Nucleus accumbens (tissue), 56 donors: ENCODE results near the gene LRP8.

ENCODE experiments used
- DNase-seq, 56 donors: peaks; one replicate each; lab custom pipeline; 2025; lab: John Stamatoyannopoulos, UW

LRP8 gene

DNA sequence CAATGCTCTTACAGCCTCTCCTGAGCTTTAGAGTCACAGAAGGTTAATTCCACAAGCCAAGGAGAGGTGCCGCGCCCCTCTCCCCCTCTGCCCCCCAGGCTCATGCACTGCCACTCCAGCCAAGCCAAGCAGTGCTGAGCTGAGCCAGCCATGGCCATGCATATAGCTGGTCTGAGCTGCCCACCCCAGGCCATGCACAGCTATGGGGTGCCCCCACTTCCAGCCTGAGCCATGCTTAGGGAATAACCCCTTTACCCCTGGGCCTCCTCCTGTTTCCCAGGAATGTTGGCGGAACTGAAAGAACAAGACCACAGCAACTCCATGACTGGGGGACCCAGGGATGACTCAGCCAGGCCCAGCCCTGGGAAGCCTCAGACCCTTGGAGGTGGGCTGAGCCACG, 55.5 kb downstream of the LRP8 start:
- DNase-seq, result no peak

DNA sequence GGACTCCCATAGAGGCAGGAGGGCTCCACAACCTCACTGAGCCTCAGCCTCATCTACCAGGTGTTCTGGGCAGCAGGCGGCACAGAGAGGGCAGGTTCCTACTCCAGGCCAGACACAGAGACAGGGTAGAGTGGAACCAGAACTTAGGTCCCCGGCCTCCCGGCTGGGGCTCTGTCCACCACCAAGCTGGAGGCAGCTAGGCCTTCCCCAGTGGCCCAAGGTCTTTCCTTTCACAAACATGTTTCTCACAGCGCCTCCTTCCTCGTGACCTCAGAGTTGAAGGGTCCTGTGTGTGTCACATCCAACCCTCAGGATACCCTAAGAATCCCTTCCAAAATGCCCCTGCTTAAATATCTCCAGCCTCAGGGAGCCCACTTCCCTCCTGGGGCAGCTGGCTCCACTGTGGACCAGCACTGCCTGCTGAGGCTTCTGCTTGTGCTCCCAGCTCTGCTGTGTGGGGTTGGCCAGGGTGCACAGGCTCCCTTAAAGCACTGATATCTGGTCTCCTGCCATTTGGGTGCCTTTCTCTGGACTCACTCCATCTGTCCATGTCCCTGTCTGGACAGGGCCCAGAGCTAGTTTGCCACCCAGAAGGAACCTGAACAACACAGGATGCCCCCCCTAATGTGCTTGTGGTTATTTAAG, 56.3 kb downstream of the LRP8 start:
- no peak for DNase-seq

DNA sequence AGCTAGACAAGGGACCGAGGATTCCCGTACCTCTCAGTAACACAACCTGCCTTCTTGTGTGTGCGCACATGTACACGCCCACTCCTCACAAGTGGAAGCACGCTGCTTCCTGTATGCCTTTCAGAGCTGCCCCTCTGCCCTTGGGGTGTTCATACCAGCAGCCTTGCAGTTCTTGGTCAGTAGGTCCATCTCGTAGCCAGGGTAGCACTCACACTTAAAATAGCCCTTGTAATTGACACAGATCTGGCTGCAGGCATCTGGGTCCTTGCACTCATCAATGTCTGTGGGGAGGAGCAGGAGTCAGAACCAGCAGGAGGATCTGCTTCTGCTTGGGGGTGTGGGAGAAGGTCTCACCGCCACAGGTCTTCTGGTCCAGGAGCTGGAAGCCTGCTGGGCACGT, 57.0 kb downstream of the LRP8 start:
- no peak for DNase-seq

DNA sequence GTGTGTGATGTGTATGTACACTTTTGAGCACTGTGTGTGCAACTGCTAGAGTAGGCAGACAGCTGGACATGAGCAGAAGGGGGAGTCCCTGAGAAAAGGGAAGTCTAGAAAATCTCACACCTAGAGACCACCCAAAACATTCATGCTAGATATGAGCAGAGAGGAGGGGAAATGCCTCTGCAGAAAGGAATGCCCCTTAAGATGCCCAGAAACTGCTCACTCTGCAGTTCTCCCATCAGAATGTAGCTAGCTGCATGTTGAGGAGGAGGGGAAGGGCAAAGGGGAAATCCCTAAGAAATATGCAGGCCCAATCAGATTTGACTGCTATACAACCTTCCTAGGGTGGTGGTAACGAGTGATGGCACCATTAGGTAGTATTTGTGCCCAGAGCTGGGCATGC, 57.8 kb downstream of the LRP8 start:
- DNase-seq, result no peak

DNA sequence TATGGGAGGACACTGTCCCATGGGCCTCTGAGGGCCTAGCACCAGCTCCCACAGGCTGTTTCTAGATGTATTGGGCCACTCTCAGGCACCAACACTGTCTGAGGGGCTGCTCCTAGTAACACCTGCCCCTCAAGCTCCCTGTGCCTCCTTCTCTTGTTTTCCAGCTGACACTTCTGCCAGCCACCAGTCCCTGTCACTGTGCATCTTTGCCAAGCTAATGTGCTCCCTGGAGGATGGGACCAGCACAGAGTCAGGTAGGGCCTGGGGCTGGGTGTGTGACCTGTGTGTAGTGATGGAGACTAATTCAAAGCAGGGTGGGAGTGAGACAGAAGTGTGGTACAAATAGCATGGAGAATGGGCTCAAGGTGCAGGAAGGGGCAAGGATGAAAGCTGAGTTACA, 60.1 kb downstream of the LRP8 start:
- DNase-seq, result no peak

DNA sequence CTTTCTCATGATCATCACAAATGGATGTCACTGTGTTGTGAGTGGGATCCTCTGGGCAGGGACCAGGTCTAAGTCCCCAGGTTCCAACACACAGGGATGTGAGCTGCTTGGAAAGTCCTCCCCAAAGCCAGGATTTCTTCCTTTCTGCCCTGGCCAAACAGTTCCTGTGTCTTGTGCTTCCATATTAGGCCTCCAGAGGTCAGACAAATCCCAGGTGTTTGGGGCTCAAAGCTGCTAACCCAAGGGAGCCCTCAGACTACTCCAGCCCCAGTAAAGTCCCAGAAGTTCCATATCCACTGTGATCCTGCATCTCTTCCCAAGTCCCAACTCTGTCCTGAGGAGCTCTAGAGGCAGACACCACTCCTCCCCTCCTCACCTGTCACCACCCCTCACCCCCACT, 61.8 kb downstream of the LRP8 start:
- no peak for DNase-seq

DNA sequence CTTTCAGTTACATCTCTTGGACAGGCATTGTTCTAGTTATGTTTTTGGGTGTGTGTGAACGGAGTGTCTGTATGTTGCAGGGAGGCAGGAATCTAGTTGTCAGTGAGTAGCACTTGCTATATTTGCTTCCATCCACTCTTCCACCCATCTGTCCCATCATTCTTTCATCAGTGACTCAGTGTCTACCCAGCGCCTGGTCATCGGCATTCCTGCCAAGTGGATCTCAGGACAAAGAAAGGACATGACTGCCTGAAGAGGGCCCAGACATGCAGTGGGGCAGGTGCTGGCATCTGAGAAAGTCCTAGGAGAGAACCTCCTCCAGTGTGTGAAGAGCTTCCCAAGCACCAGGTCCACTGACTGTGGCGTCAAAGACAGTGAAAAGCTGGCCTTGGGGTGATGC, 62.3 kb downstream of the LRP8 start:
- no peak for DNase-seq

DNA sequence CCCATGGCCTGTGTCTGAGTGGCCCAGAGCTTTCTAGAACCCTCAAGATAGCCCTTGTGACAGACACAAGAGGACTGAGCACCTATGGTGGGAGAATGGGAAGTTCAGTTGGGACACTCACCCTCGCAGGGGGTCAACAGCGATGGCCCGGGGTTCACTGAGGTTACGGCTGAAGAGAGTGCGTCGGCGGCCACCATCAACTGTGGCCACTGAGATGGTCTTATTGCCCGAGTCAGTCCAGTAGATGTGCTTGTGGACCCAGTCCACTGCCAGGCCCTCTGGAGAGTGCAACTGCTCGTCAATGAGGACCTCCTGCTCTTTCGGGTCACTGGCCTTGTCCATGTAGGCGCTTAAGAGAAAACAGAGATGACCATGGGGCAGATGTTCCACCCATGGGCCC, 63.8 kb downstream of the LRP8 start:
- no peak for DNase-seq

DNA sequence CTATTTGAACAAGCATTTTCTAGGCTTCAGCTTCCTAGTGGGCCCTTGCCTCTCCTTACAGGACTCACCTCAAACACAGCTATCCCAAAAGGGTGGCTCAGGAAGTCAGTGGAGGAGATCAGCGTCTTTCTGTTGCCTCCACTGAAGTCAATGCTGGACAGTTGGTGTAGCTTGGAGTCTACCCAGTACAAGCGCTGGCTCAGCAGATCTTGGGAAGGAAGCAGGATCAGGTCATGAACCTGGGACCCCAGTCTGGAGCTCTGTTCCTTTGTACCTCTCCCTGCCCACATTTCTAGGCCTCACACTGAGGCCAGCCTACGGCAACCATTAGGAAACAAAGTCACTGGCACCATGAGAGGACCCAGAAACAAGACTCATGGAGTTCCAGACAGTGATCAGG, 65.9 kb downstream of the LRP8 start:
- no peak for DNase-seq

DNA sequence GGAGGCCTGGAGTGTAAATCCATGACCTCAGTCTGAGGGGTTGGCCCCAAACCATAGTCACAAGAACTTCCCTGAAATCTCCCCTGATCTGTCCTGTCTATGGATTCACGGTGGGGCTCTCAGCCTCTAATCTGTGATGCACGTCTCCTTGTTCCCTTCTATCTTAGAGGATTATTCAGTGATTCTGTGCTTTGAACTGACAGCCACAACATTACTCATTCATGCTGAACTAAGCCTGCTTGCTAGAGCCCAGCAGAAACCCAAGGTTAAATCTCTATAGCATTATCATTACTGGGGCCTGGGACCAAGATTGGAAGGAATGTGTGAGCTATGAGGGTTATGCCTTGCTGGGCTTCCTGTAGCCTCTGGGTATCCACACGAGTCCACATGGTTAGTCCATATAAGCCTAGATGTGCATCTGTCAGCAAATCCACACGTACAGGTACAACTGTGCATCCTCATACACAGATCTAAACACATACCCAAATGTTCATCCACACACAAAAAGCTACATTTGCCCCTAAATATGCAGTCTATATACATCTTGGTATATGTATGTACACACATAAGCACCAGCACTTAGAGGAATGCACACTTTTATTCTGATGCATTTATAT, 67.1 kb downstream of the LRP8 start:
- DNase-seq, result no peak

DNA sequence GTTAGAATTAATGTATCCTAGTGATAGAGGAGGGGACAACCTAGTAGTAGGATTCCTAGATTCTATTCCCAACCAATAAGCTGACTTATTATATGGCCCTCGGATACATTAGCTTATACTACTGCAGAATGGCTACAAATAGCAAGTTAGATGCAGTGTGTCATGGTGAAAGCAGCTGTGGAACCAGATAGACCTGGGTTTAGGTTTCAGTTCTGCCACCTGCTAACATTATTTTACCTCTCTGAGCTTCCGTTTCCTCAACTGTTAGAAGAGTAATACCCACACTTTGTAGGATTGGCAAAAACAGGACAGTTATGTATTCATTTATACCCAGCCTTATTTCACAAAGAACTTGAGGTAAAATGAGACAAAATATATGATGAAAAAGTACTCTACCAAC, 67.9 kb downstream of the LRP8 start:
- DNase-seq, result no peak

DNA sequence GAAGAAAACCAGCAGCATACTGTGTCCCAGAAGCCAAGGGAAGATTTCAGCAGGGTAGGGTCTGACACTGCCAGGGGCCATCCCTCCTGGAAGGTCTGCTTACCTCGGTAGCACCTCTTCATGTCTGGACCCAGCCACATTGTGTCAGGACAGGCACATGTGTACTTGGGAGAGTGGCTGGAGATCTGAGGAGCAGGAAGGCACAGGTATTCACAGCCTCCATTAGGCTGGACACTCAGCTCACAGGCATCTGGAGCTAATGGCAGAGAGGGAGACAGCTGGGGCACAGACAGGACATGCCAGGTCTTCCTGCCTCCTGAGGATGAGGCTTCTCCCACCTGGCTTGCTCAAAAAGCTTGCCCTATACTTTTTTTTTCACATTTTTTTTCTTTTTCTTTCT, 69.7 kb downstream of the LRP8 start:
- no peak for DNase-seq

DNA sequence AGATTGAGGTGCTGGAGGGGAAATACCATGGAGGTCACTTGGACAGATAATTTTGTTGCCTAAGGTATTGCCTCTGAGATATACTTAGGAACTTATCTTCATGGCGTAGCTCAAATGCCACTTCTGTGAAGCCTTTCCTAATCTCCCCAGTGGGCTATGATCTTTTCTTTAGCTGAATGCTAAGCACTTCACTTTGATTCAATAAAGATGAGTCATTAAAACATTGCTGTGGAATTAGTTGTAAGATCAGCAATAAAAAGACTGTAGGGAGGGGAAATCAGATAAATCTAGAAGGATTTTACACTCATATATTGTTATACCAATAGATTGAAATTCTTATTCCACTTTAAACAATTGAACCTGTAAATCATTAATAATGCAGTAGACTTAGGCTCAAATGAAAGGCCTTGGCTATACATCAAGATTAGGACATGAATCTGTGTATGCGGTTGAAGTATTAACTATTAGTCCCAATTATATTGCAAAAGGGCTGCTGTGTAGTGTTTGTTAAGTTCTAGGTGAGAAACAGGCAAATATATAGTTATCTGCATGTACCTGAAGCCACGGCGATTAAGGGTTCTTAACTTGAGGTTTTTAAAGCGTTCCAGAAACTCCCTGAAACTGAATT, 70.3 kb downstream of the LRP8 start:
- no peak for DNase-seq

DNA sequence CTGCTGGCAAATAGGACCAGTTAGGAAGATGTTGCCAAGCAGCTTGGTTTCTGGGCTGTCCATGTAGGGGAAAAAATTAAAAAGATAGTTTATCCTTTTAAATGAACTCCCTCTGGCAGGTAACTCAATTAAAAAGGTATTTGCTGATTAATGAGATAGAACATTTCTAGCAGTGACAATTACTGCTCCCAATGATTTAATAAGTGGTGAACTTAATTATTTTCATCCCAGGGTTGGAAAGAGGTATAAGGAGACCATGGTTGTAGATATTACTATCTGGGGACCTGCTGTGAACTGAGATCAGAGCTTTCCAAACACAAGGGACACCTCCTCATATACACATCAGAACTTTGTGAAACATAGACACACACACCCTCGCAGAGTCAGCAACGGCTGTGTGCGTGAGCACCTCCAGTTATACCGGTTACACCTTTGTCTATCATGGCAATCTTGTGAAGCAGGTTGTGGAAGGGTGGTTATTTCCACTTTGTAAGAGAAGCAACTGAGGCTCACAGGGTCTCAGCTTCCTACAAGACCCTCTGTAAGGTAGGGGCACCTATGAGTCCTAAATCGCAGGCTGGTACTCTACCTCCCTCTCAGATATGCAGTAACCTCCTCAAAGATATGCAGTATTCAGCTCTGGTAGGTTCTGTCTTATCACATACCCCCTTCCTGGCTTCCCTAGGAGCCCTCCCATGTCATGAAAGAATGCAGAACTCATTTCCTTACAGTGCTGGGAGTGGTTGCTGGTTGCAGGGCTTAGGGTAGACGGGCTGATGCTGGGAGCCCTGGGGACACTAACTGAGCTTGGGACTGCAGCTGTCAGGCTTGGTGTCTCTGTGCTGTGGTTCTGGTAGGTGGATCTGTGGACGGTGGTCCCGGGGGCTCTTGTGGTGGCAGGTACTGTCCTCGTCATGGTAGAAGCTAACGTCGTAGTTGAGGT, 71.1 kb downstream of the LRP8 start:
- DNase-seq, result no peak

DNA sequence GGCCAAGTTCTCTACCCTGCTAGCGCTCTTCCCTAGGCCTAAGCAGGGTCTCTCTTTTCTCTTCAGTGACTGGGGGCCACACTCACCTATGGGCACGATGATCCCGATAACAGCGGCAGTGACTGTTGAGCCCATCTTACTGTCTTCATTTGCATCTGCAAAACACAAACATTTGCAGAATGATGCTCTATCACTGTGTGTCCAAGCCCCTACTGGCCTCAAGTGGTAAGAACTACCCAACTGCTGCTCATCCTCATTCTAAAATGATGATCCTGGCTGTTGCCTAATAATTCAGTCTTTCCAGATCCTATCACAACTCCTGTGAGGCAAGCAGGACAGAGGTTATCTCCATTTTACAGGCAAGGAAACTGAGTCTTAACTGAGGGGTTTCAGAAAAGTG, 72.8 kb downstream of the LRP8 start:
- no peak for DNase-seq

DNA sequence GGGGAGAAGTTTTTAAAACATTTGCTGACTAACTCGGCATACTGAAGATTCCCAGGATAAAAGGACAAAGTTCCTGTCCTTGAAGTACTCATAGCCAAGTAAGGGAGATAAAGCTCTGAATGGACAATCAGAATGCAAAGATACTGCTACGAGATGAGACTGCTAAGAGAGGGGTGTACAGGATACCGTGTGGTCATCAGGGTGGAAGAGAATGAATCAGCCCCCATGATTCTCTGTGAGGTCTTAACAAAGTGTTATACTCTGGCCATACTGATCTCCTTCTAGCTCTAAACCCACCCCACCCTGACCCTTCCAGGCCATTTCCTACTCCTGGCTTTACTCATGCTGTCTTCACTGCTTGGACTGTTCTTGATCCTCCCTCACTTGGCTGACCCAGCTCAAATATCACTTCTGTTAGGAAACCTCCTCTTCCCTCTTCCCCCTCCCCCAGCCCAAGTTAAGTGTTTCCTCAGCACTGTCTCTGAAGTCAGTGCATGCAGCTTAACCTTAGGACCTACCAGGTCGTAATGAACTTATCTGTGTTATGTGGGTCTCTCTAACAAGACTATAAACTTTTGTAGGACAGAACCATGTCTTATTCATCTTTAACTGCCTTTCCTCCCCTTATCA, 73.7 kb downstream of the LRP8 start:
- DNase-seq, result no peak

DNA sequence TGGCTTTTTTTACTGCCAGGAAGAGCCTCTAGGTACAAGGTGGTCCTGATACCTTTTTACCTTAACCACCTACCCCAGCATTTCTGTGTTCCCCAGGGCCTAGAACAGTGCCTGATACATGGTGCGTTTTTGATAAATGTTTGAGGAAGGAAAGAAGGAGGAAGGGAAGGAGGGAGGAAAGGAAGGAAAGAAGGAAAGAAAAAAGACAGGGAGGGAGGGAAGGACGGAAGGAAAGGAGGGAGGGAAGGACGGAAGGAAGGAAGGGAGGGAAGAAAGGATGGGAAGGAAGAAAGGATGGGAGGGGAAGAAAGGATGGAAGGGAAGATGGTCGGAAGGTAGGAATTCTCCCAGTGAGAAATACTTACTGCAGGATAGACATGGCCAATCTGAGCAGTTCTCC, 77.5 kb downstream of the LRP8 start:
- DNase-seq, result no peak

DNA sequence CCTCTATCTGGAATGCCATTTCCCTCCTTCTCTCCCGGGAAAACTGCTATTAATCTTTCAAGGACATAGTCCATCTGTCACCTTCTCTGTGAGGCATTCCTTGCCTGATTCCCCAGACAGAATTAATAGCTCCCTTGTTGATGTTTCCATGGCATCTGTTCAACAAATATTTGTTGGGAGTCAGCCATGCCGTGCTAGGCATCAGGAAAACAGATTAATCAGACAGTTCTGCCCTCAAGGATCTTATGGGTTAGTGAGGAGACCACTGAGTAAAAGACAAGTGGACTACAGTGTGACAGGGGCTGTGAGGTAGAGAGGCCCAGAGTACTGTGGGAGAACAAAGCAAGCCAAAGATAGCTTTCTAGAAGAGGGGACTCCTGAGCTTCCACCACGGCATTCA, 78.2 kb downstream of the LRP8 start:
- DNase-seq, result no peak

DNA sequence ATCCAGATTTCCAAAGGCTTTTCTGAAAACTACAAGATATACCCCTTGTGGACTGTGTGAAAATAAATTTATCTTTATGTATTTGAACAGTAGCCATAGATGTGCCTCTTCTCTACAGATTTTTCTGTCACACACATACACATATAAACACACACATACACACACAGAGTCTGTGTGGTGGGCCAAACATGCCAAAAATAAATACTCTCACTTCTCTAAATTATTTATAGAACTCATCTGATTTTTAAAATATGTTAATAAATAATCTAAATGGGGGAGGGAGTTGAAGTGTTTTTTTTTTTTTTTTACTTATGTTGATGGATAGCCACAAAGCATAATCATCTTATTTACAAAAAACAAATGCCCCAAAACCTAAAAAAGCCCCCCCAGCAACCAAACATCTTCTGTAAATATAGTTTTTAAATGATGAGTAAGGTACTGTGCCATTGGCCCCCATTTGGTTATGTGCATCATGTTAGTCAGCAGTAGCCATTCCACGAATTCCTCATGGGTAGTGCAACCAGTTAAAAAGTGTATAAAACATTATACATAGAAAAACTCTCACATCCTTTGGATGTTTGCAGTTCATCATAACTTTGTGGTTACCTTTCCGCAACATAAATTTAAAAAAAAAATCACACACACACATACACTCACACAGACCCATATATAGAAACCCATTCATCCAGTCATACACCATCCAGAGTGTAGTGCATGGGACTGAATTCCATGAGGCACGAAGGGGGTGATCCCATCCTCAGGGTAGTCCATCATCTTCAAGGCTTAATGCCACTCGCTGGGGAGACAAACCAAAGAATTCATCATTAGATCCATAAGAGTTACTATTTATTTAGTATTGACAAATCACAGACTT, 81.4 kb downstream of the LRP8 start:
- DNase-seq, result no peak

DNA sequence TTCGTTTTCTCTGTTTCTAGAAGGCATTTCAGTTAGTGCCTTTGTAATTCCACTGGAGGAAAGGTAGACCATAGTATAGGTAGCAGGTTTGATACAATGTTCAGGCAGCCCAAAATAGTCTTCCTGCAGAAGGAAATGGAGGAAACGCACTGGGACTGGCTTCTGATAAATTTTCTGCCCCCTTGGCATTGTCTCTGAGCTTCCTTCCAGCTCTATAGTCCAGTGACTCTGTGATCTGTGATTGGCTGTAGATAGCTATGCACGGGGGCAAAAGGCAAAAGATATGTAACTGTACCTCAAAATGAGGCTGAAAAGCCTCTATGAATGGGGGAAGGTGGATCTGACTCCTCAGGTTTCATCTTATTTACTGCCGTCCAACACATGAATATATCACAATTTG, 83.7 kb downstream of the LRP8 start:
- DNase-seq, result no peak
